Stimulated activated memory B cell treated with anti-CD40 and anti-IgM and Interleukin-4, amounts not matched to agents 10 μg/mL and 1 μg/mL and 100 μg/mL, for 72 hours (primary cell): ENCODE data around the gene SRP68.

Experiments
- ATAC-seq: fragments of 150-1000 bp; cut with Tn5 transposase; 2 replicates; pipeline ENCODE4 v1.10.0; 2021
- H3K27ac Mint-ChIP-seq: one replicate; pipeline ENCODE4 v1.8.0; 2022; ENCODE audit warnings: mild to moderate bottlenecking, mixed read lengths
- H3K27me3 Mint-ChIP-seq: one replicate; pipeline ENCODE4 v1.8.0; 2022; ENCODE audit warnings: mixed read lengths
- H3K36me3 Mint-ChIP-seq: one replicate; pipeline ENCODE4 v1.8.0; 2022; ENCODE audit warnings: mixed read lengths
- H3K4me1 Mint-ChIP-seq: one replicate; pipeline ENCODE4 v1.8.0; 2022; ENCODE audit warnings: mixed read lengths
- H3K4me3 Mint-ChIP-seq: one replicate; pipeline ENCODE4 v1.8.0; 2022; ENCODE audit warnings: mild to moderate bottlenecking, moderate library complexity, mixed read lengths
- H3K9me3 Mint-ChIP-seq: one replicate; pipeline ENCODE4 v1.8.0; 2022; ENCODE audit warnings: mixed read lengths

SRP68 gene

DNA sequence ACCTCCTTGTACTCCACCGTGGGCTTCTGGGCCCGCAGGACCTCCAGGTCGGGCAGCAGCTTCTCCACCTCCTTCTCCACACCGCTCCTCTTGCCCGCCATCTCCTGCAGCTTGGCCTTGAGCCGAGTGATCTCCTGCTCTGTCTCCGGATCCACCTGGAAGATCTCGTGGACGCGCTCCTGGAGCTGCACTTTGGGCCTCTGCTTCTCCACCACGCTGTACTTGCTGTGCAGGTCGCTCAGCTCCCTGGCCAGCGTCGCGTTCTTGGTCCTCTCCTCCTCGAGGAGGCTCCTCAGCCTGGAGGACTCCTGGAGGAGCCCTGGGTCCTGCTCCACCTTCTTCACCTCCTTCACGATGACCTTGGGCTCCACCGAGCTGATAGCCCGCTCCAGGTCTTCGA, 62.9 kb downstream of the SRP68 start:
- Mint-ChIP-seq H3K27ac (peak overlapping the region; percentile 51), H3K27me3 (peaks cover 7% of the 10 kb centered on the region), H3K9me3 (no peaks in the 10 kb centered on the region), H3K4me3 (no peak overlapping the region), H3K36me3 (peaks cover 8% of the 10 kb centered on the region), H3K4me1 (peaks cover 15% of the 10 kb centered on the region)
- ATAC-seq = no peak

DNA sequence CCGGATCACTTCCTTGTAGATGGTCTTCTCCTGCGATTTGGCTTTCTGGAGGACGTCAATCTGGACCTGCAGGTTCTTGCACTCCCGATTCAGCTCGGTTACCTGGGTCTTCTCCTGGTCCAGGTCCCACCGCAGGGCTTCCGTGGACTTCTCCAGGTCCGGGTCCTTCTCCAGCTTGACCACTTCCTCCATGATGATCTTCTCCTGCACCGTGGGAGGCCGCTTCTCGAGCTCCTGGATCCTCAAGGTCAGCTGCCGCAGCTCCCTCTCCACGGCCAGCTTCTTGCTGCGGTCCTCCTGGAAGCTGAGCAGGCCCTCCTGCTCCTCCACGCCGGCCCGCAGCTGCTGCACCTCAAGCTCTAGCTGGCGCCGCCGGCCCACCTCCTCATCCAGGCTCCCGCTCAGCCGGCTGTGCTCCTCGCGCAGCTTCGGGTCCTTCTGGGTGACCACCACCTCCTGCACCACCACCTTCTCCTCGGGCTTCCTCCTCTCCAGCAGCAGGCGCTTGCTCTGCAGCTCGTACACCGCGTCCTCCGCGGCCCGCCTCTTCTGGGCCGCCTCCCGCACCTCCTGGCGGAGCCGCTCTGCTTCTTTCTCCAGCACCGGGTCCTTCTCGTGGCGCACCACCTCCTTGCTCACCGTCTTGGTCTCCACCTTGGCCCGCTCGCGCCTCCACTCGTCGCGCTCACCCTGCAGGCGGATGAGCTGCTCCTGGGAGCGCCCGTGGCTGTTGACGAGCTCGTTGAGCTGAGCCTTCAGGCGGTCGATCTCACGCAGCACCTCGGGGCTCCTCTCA, 63.5 kb downstream of the SRP68 start:
- Mint-ChIP-seq H3K27me3 (peaks cover 1% of the 10 kb centered on the region), H3K9me3 (no peaks in the 10 kb centered on the region), H3K36me3 (peaks cover 8% of the 10 kb centered on the region), H3K4me3 (no peak overlapping the region), H3K27ac (peak overlapping the region; percentile 51), H3K4me1 (peaks cover 9% of the 10 kb centered on the region)
- ATAC-seq = no peak

DNA sequence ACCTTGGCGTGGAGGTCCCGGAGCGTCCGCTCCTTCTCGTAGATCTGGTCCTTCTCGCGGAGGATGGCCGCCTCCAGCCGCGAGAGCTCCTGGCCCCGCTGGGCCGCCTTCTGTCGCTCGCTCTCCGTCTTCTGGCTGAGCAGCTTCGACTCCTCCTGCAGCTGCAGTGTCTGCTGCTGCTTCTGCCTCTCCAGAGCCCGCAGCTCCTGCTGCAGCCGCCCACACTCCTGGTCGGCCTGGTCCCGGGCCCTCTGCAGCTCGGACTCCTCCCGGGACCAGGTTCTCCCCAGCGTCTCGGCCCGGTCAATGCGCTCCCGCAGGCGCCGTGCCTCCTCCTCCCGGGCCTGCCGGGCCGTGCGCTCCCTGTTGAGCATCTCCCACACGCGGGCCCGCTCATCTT, 64.1 kb downstream of the SRP68 start:
- no peak for ATAC-seq
- H3K4me3 Mint-ChIP-seq = no peak overlapping the region
- no peaks in the 10 kb centered on the region for H3K9me3 Mint-ChIP-seq
- H3K36me3 Mint-ChIP-seq = peaks cover 8% of the 10 kb centered on the region
- H3K4me1 Mint-ChIP-seq = peaks cover 8% of the 10 kb centered on the region
- H3K27me3 Mint-ChIP-seq = no peaks in the 10 kb centered on the region
- H3K27ac Mint-ChIP-seq = no peak overlapping the region

GRCh38 chr17:76007850-76008165, 64.5 kb downstream of the SRP68 start:
- no peaks in the 10 kb centered on the region for H3K27me3 Mint-ChIP-seq
- H3K36me3 Mint-ChIP-seq = peaks cover 8% of the 10 kb centered on the region
- ATAC-seq = no peak
- H3K9me3 Mint-ChIP-seq = no peaks in the 10 kb centered on the region
- H3K4me1 Mint-ChIP-seq = peaks cover 8% of the 10 kb centered on the region
- H3K27ac Mint-ChIP-seq = no peak overlapping the region
- H3K4me3 Mint-ChIP-seq = no peak overlapping the region

GRCh38 chr17:76007131-76007849, 65.0 kb downstream of the SRP68 start:
- H3K36me3 Mint-ChIP-seq = peaks cover 8% of the 10 kb centered on the region
- H3K27me3 Mint-ChIP-seq = no peaks in the 10 kb centered on the region
- H3K27ac Mint-ChIP-seq = no peak overlapping the region
- no peak overlapping the region for H3K4me3 Mint-ChIP-seq
- H3K9me3 Mint-ChIP-seq = no peaks in the 10 kb centered on the region
- no peak for ATAC-seq
- H3K4me1 Mint-ChIP-seq = peaks cover 8% of the 10 kb centered on the region

DNA sequence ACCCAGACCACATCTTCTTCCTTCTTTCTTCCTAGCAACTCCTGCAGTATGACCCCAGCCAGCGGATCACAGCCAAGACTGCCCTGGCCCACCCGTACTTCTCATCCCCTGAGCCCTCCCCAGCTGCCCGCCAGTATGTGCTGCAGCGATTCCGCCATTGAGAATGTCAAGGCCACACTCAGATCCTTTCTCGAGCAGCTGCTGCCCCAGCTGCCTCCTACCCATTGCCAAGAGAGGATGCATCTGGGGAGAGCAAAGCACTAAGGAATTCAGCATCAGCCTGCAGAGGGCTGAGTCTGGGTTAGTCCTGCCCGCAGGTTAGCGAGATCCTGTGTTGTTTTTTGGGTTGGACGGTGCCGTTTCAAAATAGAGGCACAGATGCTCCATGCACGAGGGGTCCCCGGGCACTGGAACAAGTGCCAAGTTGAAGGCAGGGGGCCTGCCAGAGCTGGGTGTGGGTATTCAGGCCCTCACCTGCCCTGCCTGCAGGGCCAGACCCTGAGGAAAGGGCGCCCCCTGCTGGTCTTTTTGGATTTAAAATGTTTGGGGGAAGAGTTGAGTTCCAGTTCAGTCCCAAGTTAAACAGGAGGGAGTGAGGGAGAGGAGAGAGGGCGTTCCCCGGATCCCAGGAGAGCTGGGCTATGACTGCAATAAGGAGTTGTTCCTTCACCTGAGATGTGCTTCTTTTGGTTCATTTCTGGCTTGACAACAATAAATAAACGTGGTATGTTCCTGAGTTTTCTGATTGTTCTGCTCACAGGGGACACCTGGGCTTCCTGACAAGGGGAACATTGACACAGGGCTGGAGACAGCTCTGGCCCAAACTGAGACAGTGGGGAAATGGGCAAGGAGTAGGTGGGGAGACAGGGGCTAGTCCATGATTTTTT, 66.8 kb downstream of the SRP68 start:
- Mint-ChIP-seq H3K36me3 (peaks cover 8% of the 10 kb centered on the region), H3K9me3 (no peaks in the 10 kb centered on the region), H3K27ac (peak overlapping the region; percentile 70), H3K4me3 (no peak overlapping the region), H3K27me3 (no peaks in the 10 kb centered on the region), H3K4me1 (peaks cover 8% of the 10 kb centered on the region)
- ATAC-seq = peak; percentile 50

- Mint-ChIP-seq H3K4me1 (peaks cover 8% of the 10 kb centered on the region), H3K27me3 (no peaks in the 10 kb centered on the region), H3K27ac (no peak overlapping the region), H3K9me3 (no peaks in the 10 kb centered on the region), H3K4me3 (no peak overlapping the region), H3K36me3 (peaks cover 8% of the 10 kb centered on the region)
- ATAC-seq = no peak
Observed at GRCh38 chr17:76004750-76005262, 67.5 kb downstream of the SRP68 start.

DNA sequence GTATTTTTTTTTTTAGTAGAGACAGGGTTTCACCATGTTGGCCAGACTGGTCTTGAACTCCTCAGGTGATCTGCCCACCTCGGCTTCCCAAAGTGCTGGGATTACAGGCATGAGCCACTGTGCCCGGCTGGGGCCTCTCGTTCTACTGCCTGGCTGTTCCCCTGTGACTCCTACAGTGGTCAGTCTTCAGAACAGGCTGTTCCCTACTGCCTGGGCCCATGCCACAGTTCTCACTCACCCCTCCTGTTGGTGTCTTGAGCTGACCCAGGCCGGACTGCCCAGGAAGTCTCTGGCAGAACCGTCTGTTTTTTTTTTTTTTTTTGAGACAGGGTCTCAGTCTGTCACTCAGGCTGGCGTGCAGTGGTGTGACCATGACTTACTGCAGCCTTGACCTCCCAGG, 68.4 kb downstream of the SRP68 start:
- H3K9me3 Mint-ChIP-seq = no peaks in the 10 kb centered on the region

DNA sequence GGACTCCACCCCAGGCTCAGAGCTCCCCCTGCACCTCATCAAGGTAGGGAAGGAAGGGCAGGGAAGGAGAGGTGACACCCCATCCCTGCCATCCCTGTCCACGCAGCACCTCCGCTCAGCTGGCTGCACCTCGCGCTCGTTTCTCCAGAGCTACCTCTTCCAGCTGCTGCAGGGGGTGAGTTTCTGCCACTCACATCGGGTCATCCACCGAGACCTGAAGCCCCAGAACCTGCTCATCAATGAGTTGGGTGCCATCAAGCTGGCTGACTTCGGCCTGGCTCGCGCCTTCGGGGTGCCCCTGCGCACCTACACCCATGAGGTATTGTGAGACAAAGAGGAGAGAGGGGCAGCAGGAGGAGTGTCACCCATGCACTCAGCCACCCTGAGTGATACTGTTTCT, 70.2 kb downstream of the SRP68 start:
- H3K4me3 Mint-ChIP-seq = no peak overlapping the region
- H3K27me3 Mint-ChIP-seq = no peaks in the 10 kb centered on the region
- no peak for ATAC-seq
- no peaks in the 10 kb centered on the region for H3K9me3 Mint-ChIP-seq
- H3K36me3 Mint-ChIP-seq = peaks cover 8% of the 10 kb centered on the region
- H3K27ac Mint-ChIP-seq = no peak overlapping the region
- peaks cover 17% of the 10 kb centered on the region for H3K4me1 Mint-ChIP-seq

More for the DNA sequence above, 68.4 kb downstream of the SRP68 start:
- no peak for ATAC-seq
- Mint-ChIP-seq H3K4me1 (peaks cover 8% of the 10 kb centered on the region), H3K4me3 (no peak overlapping the region), H3K27ac (no peak overlapping the region), H3K27me3 (no peaks in the 10 kb centered on the region), H3K36me3 (peaks cover 8% of the 10 kb centered on the region)

GRCh38 chr17:76000755-76001521, 71.4 kb downstream of the SRP68 start, which contains the start of gene CDK3:
Gene CDK3, plus strand, starts transcription at chr17:76000855. Its CDS starts 571 bp downstream, at chr17:76001426.
- no peak within 1 kb of the TSS for H3K27ac Mint-ChIP-seq
- no peaks in the 10 kb centered on the region for H3K9me3 Mint-ChIP-seq
- H3K4me3 Mint-ChIP-seq = no peak within 1 kb of the TSS
- peaks cover 8% of the 10 kb centered on the region for H3K36me3 Mint-ChIP-seq
- no peaks in the 10 kb centered on the region for H3K27me3 Mint-ChIP-seq
- H3K4me1 Mint-ChIP-seq = peaks cover 26% of the 10 kb centered on the region
- ATAC-seq = peak; percentile 9

- Mint-ChIP-seq H3K4me3 (no peak overlapping the region), H3K27me3 (no peaks in the 10 kb centered on the region), H3K36me3 (peaks cover under 1% of the 10 kb centered on the region), H3K9me3 (no peaks in the 10 kb centered on the region), H3K4me1 (peaks cover 19% of the 10 kb centered on the region), H3K27ac (no peak overlapping the region)
- peak; percentile 49 for ATAC-seq
Observed at GRCh38 chr17:76000016-76000754, 72.1 kb downstream of the SRP68 start.

GRCh38 chr17:75998327-75998795, 74.0 kb downstream of the SRP68 start:
- H3K27me3 Mint-ChIP-seq = no peaks in the 10 kb centered on the region
- ATAC-seq = no peak
- H3K9me3 Mint-ChIP-seq = no peaks in the 10 kb centered on the region
- no peak overlapping the region for H3K4me3 Mint-ChIP-seq
- H3K27ac Mint-ChIP-seq = no peak overlapping the region
- H3K36me3 Mint-ChIP-seq = no peaks in the 10 kb centered on the region
- peaks cover 18% of the 10 kb centered on the region for H3K4me1 Mint-ChIP-seq

DNA sequence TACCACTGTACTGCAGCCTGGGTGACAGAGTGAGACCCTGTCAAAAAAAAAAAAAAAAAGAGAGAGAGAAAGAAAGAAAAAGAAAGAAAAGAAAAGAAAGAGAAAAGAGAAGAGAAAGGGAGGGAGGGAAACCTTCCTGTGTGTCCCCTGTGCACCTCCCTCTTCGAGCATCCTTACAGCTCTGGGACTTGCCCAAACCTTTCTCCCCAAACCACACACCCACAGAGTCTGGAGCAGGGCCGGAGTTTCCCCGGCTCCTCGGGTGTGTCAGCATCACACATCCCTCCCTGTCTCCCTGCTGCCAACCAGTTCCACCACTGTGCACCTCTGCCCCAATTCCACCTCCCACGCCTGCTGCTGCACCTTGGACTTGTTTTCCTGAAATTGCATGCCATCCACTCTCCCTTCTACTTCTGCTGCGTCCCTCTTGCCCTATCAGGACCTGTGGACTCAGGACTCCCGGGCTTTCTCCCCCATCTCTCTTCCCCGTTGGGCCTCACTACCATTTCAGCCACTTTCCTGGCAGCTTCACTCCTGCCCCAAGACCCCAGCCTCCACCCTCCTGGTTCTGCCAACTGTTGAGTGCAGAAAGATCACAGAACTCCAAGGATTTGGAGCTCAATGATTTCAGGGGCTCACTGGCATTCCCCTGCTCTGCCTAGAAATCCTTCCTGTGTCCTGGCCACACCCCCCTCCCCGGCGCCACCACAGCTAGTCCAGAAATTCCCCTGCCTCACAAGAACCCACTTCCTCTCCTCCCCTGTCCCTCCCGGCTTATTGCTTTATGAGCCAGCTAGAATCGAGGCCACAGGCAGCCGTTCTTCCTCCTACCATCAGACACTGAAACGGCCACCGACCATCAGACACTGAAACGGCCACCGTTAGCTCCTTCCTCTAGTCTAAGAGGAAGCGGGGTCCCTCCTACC, 75.4 kb downstream of the SRP68 start:
- H3K9me3 Mint-ChIP-seq = no peaks in the 10 kb centered on the region
- ATAC-seq = peak; percentile 69
- H3K4me1 Mint-ChIP-seq = peaks cover 22% of the 10 kb centered on the region
- H3K27me3 Mint-ChIP-seq = no peaks in the 10 kb centered on the region
- H3K4me3 Mint-ChIP-seq = peak overlapping the region; percentile 10
- H3K27ac Mint-ChIP-seq = peak overlapping the region; percentile 73
- H3K36me3 Mint-ChIP-seq = peaks cover 6% of the 10 kb centered on the region
